Upper lobe of left lung (tissue), 6 donors: ENCODE results near the gene ZNF385B. TPM values are rescaled to one million over a fixed set of nuclear protein-coding genes. Genes with fewer than 3 reads are reported as not detected.

Experiments used
- ATAC-seq, 2 donors: fragments of 200-7000 bp; cut with Tn5 transposase; one replicate each; pipeline ENCODE4 v1.9.1; 2022; ENCODE audit warnings: mild to moderate bottlenecking in 2 of 2, moderate library complexity in 2 of 2; ENCODE audit not compliant: low FRiP score in 2 of 2
- DNase-seq, 2 donors: peaks; one replicate each; pipeline ENCODE4 v3.0.0-alpha.2; 2019 to 2020
- H3K27ac ChIP-seq, 4 donors: fragments of 200-600 bp; sonication (generic); one replicate each; pipeline ENCODE4 v1.5.1; 2016 to 2019
- H3K27me3 ChIP-seq, 4 donors: fragments of 200-600 bp; sonication (generic); one replicate each; pipeline ENCODE4 v1.5.1; 2017 to 2019
- H3K36me3 ChIP-seq, 4 donors: fragments of 200-600 bp; sonication (generic); one replicate each; pipeline ENCODE4 v1.5.1; 2016 to 2019
- H3K4me1 ChIP-seq, 4 donors: fragments of 200-600 bp; sonication (generic); one replicate each; pipeline ENCODE4 v1.5.1; 2018 to 2019
- H3K4me3 ChIP-seq, 4 donors: fragments of 200-600 bp; sonication (generic); one replicate each; pipeline ENCODE4 v1.5.1; 2017 to 2019; ENCODE audit warnings: mild to moderate bottlenecking in 2 of 4, moderate library complexity in 1 of 4
- H3K9me3 ChIP-seq, 4 donors: fragments of 200-600 bp; sonication (generic); one replicate each; pipeline ENCODE4 v1.5.1; 2018 to 2019
- CTCF ChIP-seq, 6 experiments: fragments of 450-650 bp in 4 of 6; fragments of 200-600 bp in 2 of 6; sonication (generic) in 2 of 6; IDR thresholded peaks; one replicate each; pipeline ENCODE4 v1.5.1; 2016 to 2019; ENCODE audit warnings: antibody characterized with exemption in 6 of 6
- EP300 ChIP-seq, 4 donors: sonication (generic); formaldehyde crosslinking; IDR thresholded peaks; one replicate each; pipeline ENCODE4 v1.5.1; 2017; ENCODE audit warnings: antibody characterized with exemption in 4 of 4, control low read depth in 2 of 4
- POLR2A ChIP-seq, 4 donors: fragments of 450-650 bp; IDR thresholded peaks; one replicate each; pipeline ENCODE4 v1.5.1; 2016 to 2017; ENCODE audit warnings: antibody characterized with exemption in 4 of 4, mild to moderate bottlenecking in 2 of 4
- POLR2AphosphoS5 ChIP-seq, 2 donors: sonication (generic); formaldehyde crosslinking; IDR thresholded peaks; one replicate each; pipeline ENCODE4 v1.5.1; 2017; ENCODE audit warnings: antibody characterized with exemption in 2 of 2
- WGBS, 2 donors: methylation state at CpG; one replicate each; pipeline ENCODE4 v1.1.5; 2017 to 2018; 5-methylcytosine and 5-hydroxymethylcytosine counted together
- total RNA-seq, 6 donors: library from RNA; depleted of rRNA in 4 of 6; stranded (reverse); fragments of >200 nt in 4 of 6; gene quantifications; one replicate each; pipeline versions ENCODE4 v1.1.0 to v1.2.1, GENCODE V29; 2016 to 2021
- donor health status: DM: no; HTN: no; CAD: no; lungs with moderate emphysema.
- donor health status: DM: no; HTN: yes; CAD: no; lungs with severe emphysema.

Gene ZNF385B
- total RNA-seq, 6 donors from 2014 or later = 22.1 to 93.5 (median 40.2) TPM

DNA sequence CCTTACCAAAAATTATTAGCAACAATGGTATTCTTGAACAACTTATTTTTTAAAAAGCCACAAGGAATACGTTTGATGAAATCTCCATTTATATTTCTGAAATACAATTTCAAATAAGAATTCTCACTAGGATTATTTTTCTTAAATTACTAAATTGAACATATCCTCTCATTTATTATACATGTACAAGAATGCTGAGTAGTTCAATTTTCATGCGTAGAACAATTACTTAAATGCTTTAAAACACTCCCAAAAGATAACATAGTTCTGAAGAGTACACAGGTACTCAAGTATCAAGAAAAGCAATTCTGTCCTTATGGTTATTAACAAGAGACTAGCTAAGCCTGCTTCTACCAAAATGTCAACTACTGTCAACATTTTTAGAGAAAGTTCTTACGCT is 268.1 kb downstream of the ZNF385B start:
- Histone ChIP-seq H3K4me3 (no peak overlapping the region), H3K9me3 (no peaks in the 10 kb centered on the region), H3K27me3 (no peaks in the 10 kb centered on the region), H3K36me3 (no peaks in the 10 kb centered on the region), H3K27ac (no peak overlapping the region), H3K4me1 (no peaks in the 10 kb centered on the region)
- WGBS, 2 donors = 84 to 86% methylated on average over 3 of the region's 3 CpGs
- no peak for ATAC-seq
- no peak for TF ChIP-seq CTCF (IDR thresholded peaks at IDR 0.05)
- TF ChIP-seq POLR2AphosphoS5 (IDR thresholded peaks at IDR 0.05) = no peak
- TF ChIP-seq EP300 (IDR thresholded peaks at IDR 0.05) = no peak
- no peak for TF ChIP-seq POLR2A (IDR thresholded peaks at IDR 0.05)
- DNase-seq = no peak

DNA sequence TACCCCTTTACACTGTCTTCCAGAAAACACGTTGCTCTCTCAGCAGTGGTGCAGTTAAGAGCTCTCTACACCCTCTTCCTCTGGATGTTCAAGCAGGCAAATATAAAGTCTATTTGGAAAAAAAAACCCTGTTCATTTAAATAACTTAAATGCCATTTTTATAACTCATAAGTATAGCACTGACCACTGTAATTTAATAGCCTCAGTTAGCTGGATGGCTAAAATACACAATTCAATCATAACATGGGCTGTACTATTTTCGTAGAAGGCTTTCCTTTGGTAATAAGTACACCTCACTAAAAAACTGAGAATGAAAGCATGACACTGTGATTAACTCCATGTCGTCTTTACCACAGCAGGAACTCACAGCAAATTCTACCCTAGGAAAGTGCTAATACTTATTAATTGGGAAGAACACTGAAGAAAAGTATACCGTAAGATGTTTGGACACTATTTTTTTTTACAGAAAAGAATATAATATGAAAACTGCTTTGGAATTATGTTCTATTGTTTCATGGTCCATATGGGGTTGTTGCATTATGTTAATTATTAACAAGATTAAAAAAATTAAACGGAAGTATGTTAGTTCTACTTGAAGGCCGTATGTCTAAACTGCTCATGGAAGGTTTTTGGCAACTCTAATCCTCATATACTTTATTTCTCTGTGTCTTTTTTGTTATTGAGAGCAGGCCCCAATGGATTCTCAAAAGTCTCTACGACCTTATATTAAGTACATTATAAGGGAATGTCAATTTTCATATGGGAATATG is 269.1 kb downstream of the ZNF385B start:
- Histone ChIP-seq H3K9me3 (no peaks in the 10 kb centered on the region), H3K36me3 (no peaks in the 10 kb centered on the region), H3K4me3 (no peak overlapping the region), H3K27me3 (no peaks in the 10 kb centered on the region), H3K4me1 (no peaks in the 10 kb centered on the region), H3K27ac (no peak overlapping the region)
- no peak for TF ChIP-seq POLR2A (IDR thresholded peaks at IDR 0.05)
- TF ChIP-seq EP300 (IDR thresholded peaks at IDR 0.05) = no peak
- TF ChIP-seq POLR2AphosphoS5 (IDR thresholded peaks at IDR 0.05) = no peak
- no peak for TF ChIP-seq CTCF (IDR thresholded peaks at IDR 0.05)
- ATAC-seq = no peak
- 67 to 71% methylated on average over 7 of the region's 7 CpGs for WGBS, 2 donors
- no peak for DNase-seq

DNA sequence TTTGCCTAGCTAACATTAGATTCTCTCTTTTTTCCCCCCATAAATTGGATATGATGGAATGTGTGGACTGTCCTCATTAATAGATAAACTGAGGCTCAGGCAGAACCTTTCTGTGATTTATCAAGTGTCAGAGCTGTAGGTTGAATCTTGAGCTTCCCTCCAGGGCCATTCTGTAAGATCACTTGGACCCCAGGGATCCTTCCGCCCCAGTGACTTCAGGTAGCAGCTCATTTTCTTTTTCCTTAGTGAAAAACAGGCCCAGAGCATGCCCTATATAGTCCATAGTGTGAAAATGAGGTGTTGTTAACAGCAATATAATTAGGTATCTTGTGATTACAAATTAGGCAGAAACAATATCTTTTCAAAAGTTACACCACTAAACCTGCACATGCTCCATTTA is 269.7 kb downstream of the ZNF385B start:
- no peaks in the 10 kb centered on the region for H3K36me3 ChIP-seq
- TF ChIP-seq CTCF (IDR thresholded peaks at IDR 0.05) (no peak), EP300 (IDR thresholded peaks at IDR 0.05) (no peak), POLR2A (IDR thresholded peaks at IDR 0.05) (no peak), POLR2AphosphoS5 (IDR thresholded peaks at IDR 0.05) (no peak)
- no peak overlapping the region for H3K27ac ChIP-seq
- no peak for ATAC-seq
- H3K27me3 ChIP-seq = no peaks in the 10 kb centered on the region
- no peak overlapping the region for H3K4me3 ChIP-seq
- H3K4me1 ChIP-seq = no peaks in the 10 kb centered on the region
- WGBS, 2 donors = 88 to 92% methylated on average over 1 of the region's 1 CpG
- DNase-seq = no peak
- no peaks in the 10 kb centered on the region for H3K9me3 ChIP-seq

- no peak overlapping the region for H3K27ac ChIP-seq
- H3K9me3 ChIP-seq = no peaks in the 10 kb centered on the region
- no peaks in the 10 kb centered on the region for H3K27me3 ChIP-seq
- TF ChIP-seq CTCF (IDR thresholded peaks at IDR 0.05) = no peak
- TF ChIP-seq EP300 (IDR thresholded peaks at IDR 0.05) = no peak
- TF ChIP-seq POLR2AphosphoS5 (IDR thresholded peaks at IDR 0.05) = no peak
- no peak for TF ChIP-seq POLR2A (IDR thresholded peaks at IDR 0.05)
- H3K36me3 ChIP-seq = no peaks in the 10 kb centered on the region
- ATAC-seq = no peak
- no peak overlapping the region for H3K4me3 ChIP-seq
- 73 to 81% methylated on average over 3 of the region's 3 CpGs for WGBS, 2 donors
- no peak for DNase-seq
- no peaks in the 10 kb centered on the region for H3K4me1 ChIP-seq
Measured at GRCh38 chr2:179588486-179589145, 272.8 kb downstream of the ZNF385B start.
